Stomach smooth muscle (tissue), 2 donors: ENCODE results near the gene HNF4A.
"Not testable (repeated sequence)": the region's sequence is repeated elsewhere in the genome, so short reads cannot be mapped to it uniquely, and the experiment has no call there.

Experiments used
- H3K27ac ChIP-seq: one replicate; pipeline ENCODE4 v1.7.0; 2013; ENCODE audit warnings: mild to moderate bottlenecking, low read length, inconsistent platforms
- H3K27me3 ChIP-seq, 2 donors: one replicate each; pipeline ENCODE4 v1.7.0; 2013; ENCODE audit warnings: low read length in 2 of 2; ENCODE audit not compliant: insufficient read depth in 2 of 2, control insufficient read depth in 1 of 2
- H3K36me3 ChIP-seq, 2 donors: one replicate each; pipeline ENCODE4 v1.7.0; 2013; ENCODE audit warnings: low read length in 2 of 2; ENCODE audit not compliant: control insufficient read depth in 2 of 2, insufficient read depth in 2 of 2
- H3K4me1 ChIP-seq: one replicate; pipeline ENCODE4 v1.7.0; 2013; ENCODE audit warnings: low read length; ENCODE audit not compliant: control insufficient read depth, insufficient read depth
- H3K4me3 ChIP-seq, 2 donors: one replicate each; pipeline ENCODE4 v1.7.0; 2013; ENCODE audit warnings: low read length in 2 of 2
- H3K9ac ChIP-seq, 2 donors: one replicate each; pipeline ENCODE4 v1.7.0; 2013; ENCODE audit warnings: low read length in 2 of 2, mild to moderate bottlenecking in 1 of 2
- H3K9me3 ChIP-seq, 2 donors: one replicate each; pipeline ENCODE4 v1.7.0; 2013; ENCODE audit warnings: low read length in 2 of 2; ENCODE audit not compliant: control insufficient read depth in 2 of 2
- donor health status: healthy.
- donor health status: Pancreatic carcinoma.

Gene HNF4A

DNA sequence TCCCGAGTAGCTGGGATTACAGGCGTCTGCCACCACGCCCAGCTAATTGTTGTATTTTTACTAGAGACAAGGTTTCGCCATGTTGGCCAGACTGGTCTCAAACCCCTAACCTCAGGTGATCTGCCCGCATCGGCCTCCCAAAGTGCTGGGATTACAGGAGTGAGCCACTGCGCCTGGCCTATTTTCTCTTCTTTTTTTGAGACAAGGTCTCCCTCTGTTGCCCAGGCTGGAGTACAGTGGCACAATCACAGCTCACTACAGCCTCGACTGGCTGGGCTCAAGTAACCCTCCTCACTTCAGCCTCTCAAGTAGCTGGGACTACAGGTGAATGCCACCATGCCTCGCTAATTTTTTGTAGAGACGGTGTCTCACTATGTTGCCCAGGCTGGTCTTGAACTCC, 9.6 kb upstream of the HNF4A start:
- not testable (repeated sequence) for H3K4me3 ChIP-seq, H3K27me3 ChIP-seq, H3K36me3 ChIP-seq, H3K4me1 ChIP-seq, H3K9me3 ChIP-seq, H3K27ac ChIP-seq, H3K9ac ChIP-seq

DNA sequence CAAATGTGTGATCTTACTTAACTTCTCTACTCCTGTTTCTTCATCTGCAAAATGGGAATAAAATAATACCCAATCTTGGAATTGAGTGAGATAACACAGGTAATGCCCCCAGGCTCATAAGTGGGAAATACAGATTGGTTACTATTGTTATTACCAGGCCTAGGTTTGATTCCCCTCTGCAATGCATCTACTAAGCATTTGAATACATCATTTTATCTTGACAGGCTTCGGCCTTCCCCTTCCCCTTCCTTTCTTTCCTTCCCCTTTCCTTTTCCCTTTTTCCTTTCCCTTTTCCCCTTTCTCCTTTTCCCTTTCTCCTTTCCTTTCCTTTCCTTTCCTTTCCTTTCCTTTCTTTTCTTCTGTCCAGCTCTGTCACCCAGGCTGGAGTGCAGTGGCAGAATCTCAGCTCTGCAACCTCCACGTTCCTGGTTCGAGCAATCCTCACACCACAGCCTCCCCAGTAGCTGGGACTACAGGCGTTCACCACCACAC, 7.3 kb upstream of the HNF4A start:
- Histone ChIP-seq H3K27ac (no peak overlapping the region), H3K4me1 (no peaks in the 10 kb centered on the region), H3K9ac (no peak overlapping the region), H3K36me3 (no peaks in the 10 kb centered on the region), H3K4me3 (no peak overlapping the region), H3K9me3 (no peaks in the 10 kb centered on the region), H3K27me3 (no peaks in the 10 kb centered on the region)

DNA sequence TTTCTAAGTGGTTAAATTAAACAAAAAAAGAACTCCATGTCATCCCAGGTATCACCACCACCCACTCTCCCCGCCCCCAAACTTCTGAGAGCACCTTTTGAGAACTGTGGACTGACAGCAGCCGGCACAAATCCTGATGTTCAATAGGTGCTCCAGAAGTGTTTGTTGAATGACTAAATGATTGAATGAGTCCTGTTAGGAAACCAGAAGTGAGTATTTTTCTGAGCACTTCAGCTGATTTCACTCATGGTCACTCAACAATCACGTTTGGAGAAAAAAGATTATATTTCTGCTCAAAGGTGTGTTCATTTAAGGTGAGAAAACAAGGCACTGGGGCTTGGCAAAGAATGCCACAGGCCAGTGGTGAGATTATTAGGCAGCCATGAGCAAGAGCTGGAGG, 6.2 kb upstream of the HNF4A start:
- no peak overlapping the region for H3K27ac ChIP-seq
- no peak overlapping the region for H3K9ac ChIP-seq
- no peak overlapping the region for H3K4me3 ChIP-seq
- H3K9me3 ChIP-seq, result no peaks in the 10 kb centered on the region
- no peaks in the 10 kb centered on the region for H3K27me3 ChIP-seq
- H3K36me3 ChIP-seq, result no peaks in the 10 kb centered on the region
- H3K4me1 ChIP-seq, result no peaks in the 10 kb centered on the region

DNA sequence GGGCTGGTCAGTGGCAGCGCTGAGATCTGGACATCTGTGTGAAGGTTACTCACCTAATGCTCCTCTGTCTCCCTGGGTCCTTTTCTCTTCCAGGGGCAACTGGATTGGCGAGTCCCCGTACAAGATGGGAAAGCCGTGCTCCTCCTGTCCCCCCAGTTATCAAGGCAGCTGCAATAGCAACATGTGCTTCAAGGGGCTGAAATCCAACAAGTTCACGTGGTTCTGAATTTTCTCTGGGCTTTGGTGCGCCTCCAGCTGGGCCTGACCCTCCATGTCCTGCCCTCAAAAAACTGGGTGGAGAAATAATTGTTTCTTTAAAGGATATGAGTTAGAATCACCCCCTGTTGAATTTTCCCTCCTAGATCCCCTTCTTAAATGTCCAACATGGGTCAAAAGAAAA, 4.9 kb upstream of the HNF4A start:
- no peaks in the 10 kb centered on the region for H3K4me1 ChIP-seq
- no peaks in the 10 kb centered on the region for H3K36me3 ChIP-seq
- H3K27me3 ChIP-seq, result no peaks in the 10 kb centered on the region
- H3K27ac ChIP-seq, result no peak overlapping the region
- no peaks in the 10 kb centered on the region for H3K9me3 ChIP-seq
- no peak overlapping the region for H3K4me3 ChIP-seq
- no peak overlapping the region for H3K9ac ChIP-seq

DNA sequence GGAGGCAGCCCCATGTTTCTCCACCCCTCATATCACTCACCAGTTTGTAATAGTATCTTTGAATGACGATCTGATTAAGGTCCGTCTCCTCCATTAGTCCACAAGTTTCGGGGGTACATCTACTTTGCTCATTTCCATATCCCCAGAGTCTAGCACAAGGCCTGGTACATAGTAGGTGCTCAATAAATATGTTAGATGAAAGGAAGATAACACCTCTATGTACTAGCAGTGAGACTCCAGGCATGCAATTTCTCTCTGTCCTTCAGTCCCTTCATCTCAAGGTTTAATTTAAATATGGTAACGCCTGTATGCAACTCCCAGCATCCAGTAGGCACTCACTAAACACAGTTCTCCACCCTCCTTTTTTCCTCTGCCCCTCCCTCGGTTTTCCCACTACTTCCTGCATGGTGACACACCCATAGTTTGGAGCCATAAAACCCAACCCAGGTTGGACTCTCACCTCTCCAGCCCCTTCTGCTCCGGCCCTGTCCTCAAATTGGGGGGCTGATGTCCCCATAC, 461 bp upstream of the HNF4A start:
- no peaks in the 10 kb centered on the region for H3K9me3 ChIP-seq
- no peaks in the 10 kb centered on the region for H3K4me1 ChIP-seq
- H3K27ac ChIP-seq, result no peak overlapping the region
- H3K27me3 ChIP-seq, result peaks cover 0 to 8% of the 10 kb centered on the region in 2 donors
- no peak overlapping the region for H3K4me3 ChIP-seq
- H3K9ac ChIP-seq, result no peak overlapping the region
- no peaks in the 10 kb centered on the region for H3K36me3 ChIP-seq

DNA sequence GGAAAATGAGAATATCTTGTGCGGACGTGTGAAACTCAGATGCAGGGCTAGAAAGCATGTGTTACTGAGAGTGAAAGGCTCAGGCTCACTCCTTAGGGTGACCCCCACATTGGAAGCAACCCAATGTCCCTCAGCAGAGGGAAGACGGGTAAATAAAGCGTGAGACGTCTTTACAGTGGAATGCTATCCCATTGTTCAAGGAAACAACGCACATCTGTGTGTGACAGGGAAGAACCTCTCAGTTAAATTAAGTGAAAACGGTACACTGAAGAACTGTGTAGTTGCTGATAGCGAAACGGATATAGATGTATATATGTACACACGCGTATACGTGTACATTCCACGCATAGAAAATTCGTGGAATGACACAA, 839 bp downstream of the HNF4A start:
- no peak overlapping the region for H3K9ac ChIP-seq
- no peaks in the 10 kb centered on the region for H3K4me1 ChIP-seq
- no peaks in the 10 kb centered on the region for H3K36me3 ChIP-seq
- H3K9me3 ChIP-seq, result no peaks in the 10 kb centered on the region
- H3K4me3 ChIP-seq, result no peak overlapping the region
- no peak overlapping the region for H3K27ac ChIP-seq
- peaks cover 0 to 8% of the 10 kb centered on the region in 2 donors for H3K27me3 ChIP-seq

DNA sequence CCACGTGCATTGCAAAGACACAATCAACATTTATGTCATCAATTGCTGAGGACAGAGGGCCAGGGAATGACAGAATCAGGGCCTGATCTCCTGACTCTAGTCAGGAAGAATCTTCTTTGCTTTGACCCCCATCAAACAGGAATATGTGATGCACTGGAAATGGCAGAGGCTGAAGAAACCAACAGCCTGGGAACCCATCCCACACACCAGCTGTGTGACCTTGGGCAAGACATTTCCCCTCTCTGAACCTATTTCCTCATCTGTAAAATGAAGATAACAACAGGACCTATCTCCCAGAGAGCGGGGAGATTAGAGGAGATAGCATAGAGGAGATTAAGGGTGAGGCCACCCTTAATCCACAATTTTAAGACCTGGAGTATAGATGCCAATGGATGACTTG, 1.5 kb downstream of the HNF4A start:
- no peak overlapping the region for H3K9ac ChIP-seq
- H3K9me3 ChIP-seq, result no peaks in the 10 kb centered on the region
- H3K4me3 ChIP-seq, result no peak overlapping the region
- H3K27me3 ChIP-seq, result peaks cover 0 to 8% of the 10 kb centered on the region in 2 donors
- no peak overlapping the region for H3K27ac ChIP-seq
- H3K4me1 ChIP-seq, result no peaks in the 10 kb centered on the region
- H3K36me3 ChIP-seq, result no peaks in the 10 kb centered on the region

DNA sequence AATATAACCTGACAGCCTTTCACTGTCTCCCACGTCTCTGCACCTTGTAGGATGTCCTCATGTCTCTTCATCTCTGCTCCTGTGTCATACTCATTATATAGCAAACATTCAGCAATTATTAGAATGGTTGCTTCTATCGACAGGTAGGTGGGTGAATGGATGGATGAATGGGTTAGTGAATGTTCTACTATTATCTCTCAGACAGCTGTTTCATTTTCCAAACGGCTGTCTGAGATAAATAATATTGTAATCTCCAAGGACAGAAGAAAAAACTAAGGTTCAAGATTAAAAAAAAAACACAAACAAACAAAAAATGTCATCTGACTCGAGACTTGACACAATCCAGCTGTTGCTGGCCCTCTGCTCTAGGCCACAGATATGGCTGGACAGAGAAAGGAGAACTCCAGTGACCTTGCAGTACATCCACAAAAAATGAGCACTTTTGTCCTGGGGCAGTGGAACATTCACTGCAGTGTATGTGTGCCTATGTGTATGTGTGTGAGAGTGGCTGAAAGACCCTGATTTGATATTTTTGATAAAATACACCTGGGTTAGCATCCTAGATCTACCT, 2.1 kb downstream of the HNF4A start:
- H3K9ac ChIP-seq, result no peak overlapping the region
- no peak overlapping the region for H3K27ac ChIP-seq
- H3K4me1 ChIP-seq, result no peaks in the 10 kb centered on the region
- no peak overlapping the region for H3K4me3 ChIP-seq
- H3K9me3 ChIP-seq, result no peaks in the 10 kb centered on the region
- H3K27me3 ChIP-seq, result peaks cover 0 to 8% of the 10 kb centered on the region in 2 donors
- no peaks in the 10 kb centered on the region for H3K36me3 ChIP-seq

DNA sequence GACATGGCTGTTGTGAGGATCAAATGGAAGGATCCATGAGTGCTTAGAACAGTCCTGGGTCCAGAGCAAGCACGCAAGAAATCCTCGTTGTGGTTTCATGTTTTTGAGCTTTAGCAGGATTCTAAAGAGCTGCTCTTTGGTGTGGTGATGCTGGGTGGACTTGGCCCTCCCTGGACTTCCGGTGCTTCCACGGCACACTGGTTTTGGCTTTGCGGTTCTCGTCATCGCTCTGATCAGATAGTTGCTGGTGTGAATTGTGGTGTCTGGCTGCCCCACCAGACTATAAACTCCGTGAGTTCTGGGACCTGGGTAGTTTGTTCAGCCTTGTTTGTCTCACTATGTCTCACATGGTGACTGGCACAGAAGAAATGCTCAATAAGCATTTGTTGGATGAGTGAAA, 3.3 kb downstream of the HNF4A start:
- no peaks in the 10 kb centered on the region for H3K4me1 ChIP-seq

DNA sequence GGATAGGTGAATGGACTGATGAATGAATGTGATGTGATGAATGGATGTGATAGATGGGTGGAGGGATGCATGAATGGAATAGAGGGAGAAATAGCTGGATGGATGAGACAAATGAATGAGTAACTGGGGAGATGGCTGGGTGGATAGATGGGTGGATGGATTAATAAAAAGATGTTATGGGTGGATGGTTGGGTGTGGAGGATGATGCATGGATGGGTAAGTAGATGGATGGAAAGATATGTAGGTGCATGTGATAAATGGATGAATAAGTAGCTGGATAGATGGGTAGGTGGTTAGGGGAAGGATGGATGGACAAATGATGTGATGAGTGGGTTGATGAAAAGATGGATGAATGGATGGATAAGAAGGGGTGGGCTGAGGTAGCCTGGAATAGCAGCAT, 4.7 kb downstream of the HNF4A start:
- Histone ChIP-seq H3K9me3 (no peaks in the 10 kb centered on the region), H3K4me3 (no peak overlapping the region), H3K4me1 (no peaks in the 10 kb centered on the region), H3K9ac (no peak overlapping the region), H3K27me3 (peaks cover 0 to 8% of the 10 kb centered on the region in 2 donors), H3K36me3 (no peaks in the 10 kb centered on the region), H3K27ac (no peak overlapping the region)

More for the DNA sequence above, 3.3 kb downstream of the HNF4A start:
- peaks cover 0 to 8% of the 10 kb centered on the region in 2 donors for H3K27me3 ChIP-seq
- no peak overlapping the region for H3K9ac ChIP-seq
- H3K9me3 ChIP-seq, result no peaks in the 10 kb centered on the region
- no peak overlapping the region for H3K27ac ChIP-seq
- no peak overlapping the region for H3K4me3 ChIP-seq
- no peaks in the 10 kb centered on the region for H3K36me3 ChIP-seq

DNA sequence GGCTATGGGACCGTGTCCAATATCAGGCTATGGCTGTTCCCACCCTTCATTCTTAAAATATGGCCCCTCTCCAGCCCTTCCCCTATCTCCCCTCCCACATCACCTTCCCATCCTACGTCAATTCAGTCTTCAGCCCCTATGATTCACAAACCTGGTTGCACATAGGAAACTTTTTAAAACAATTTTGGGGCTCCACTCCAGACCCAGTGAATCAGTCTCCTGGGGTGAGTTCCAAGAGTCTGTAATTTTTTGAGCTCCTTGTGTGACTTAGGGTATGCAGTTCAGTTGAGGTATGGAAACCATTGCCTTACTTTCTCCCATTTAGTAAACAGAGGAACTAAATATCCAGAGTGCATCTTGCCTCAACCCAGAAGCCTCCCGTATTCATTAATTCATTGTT, 5.5 kb downstream of the HNF4A start:
- Histone ChIP-seq H3K4me3 (no peak overlapping the region), H3K27me3 (peaks cover 0 to 8% of the 10 kb centered on the region in 2 donors), H3K4me1 (no peaks in the 10 kb centered on the region), H3K9me3 (no peaks in the 10 kb centered on the region), H3K36me3 (no peaks in the 10 kb centered on the region), H3K9ac (no peak overlapping the region), H3K27ac (no peak overlapping the region)
